Measurements from ENCODE around the gene AK6.

- TF ChIP-seq, protein P1, sequence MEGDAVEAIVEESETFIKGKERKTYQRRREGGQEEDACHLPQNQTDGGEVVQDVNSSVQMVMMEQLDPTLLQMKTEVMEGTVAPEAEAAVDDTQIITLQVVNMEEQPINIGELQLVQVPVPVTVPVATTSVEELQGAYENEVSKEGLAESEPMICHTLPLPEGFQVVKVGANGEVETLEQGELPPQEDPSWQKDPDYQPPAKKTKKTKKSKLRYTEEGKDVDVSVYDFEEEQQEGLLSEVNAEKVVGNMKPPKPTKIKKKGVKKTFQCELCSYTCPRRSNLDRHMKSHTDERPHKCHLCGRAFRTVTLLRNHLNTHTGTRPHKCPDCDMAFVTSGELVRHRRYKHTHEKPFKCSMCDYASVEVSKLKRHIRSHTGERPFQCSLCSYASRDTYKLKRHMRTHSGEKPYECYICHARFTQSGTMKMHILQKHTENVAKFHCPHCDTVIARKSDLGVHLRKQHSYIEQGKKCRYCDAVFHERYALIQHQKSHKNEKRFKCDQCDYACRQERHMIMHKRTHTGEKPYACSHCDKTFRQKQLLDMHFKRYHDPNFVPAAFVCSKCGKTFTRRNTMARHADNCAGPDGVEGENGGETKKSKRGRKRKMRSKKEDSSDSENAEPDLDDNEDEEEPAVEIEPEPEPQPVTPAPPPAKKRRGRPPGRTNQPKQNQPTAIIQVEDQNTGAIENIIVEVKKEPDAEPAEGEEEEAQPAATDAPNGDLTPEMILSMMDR (IDR thresholded peaks at IDR 0.05), result no peak
- no peak for TF ChIP-seq EZH2 (IDR thresholded peaks at IDR 0.05; ENCODE audit: borderline replicate concordance, insufficient read depth, low read depth, low read length, poor library complexity, severe bottlenecking)
These were observed 61.2 kb downstream of the AK6 start for GRCh38 chr5:69308046-69308553.
